Ascending aorta (tissue), 2 donors: ENCODE measurements around the gene TMEM31. TPM values are rescaled to one million over a fixed set of nuclear protein-coding genes. Genes with fewer than 3 reads are reported as not detected.

Source experiments
- DNase-seq, 2 donors: peaks; one replicate each; pipeline ENCODE4 v3.0.0-alpha.2; 2019; ENCODE audit warnings: low spot score in 2 of 2
- H3K27ac ChIP-seq, 2 donors: fragments of 200-600 bp; sonication (generic); one replicate each; pipeline ENCODE4 v1.5.1; 2016 to 2017; ENCODE audit warnings: mild to moderate bottlenecking in 1 of 2
- H3K27me3 ChIP-seq: fragments of 200-600 bp; sonication (generic); one replicate; pipeline ENCODE4 v1.5.1; 2017
- H3K36me3 ChIP-seq, 2 donors: fragments of 200-600 bp; sonication (generic); one replicate each; pipeline ENCODE4 v1.5.1; 2016
- H3K4me1 ChIP-seq, 2 donors: fragments of 200-600 bp; sonication (generic); one replicate each; pipeline ENCODE4 v1.5.1; 2016 to 2017; ENCODE audit warnings: mild to moderate bottlenecking in 1 of 2
- H3K4me3 ChIP-seq, 2 donors: fragments of 200-600 bp; sonication (generic); one replicate each; pipeline ENCODE4 v1.5.1; 2016 to 2017; ENCODE audit warnings: mild to moderate bottlenecking in 1 of 2
- H3K9me3 ChIP-seq, 2 donors: fragments of 200-600 bp; sonication (generic); one replicate each; pipeline ENCODE4 v1.5.1; 2016
- CTCF ChIP-seq, 3 experiments: fragments of 200-600 bp in 2 of 3; fragments of 450-650 bp in 1 of 3; sonication (generic) in 2 of 3; IDR thresholded peaks; one replicate each; pipeline ENCODE4 v1.5.1; 2016 to 2019; ENCODE audit warnings: antibody characterized with exemption in 3 of 3, mild to moderate bottlenecking in 1 of 3, moderate library complexity in 1 of 3
- intact Hi-C: fragments of 100-400 bp; cut with DNase I; formaldehyde crosslinking; loops from one replicate; pipeline ENCODE4 v1.15.1; 2023
- total RNA-seq: library from RNA; depleted of rRNA; stranded (reverse); fragments of >200 nt; gene quantifications from one replicate; pipeline ENCODE4 v1.1.0, GENCODE V29; 2016

Gene TMEM31
- total RNA-seq, 1 donor from 2014 or later: not detected

GRCh38 chrX:103704863-103705262, 5.8 kb upstream of the TMEM31 start:
- no peaks in the 10 kb centered on the region for H3K9me3 ChIP-seq
- H3K4me3 ChIP-seq: no peak overlapping the region
- H3K27me3 ChIP-seq: no peaks in the 10 kb centered on the region
- DNase-seq: no peak
- no peaks in the 10 kb centered on the region for H3K36me3 ChIP-seq
- no peaks in the 10 kb centered on the region for H3K4me1 ChIP-seq
- H3K27ac ChIP-seq: no peak overlapping the region
- no peak for TF ChIP-seq CTCF (IDR thresholded peaks at IDR 0.05)
- intact Hi-C loops: no loop called here

- H3K9me3 ChIP-seq: no peaks in the 10 kb centered on the region
- no peak for TF ChIP-seq CTCF (IDR thresholded peaks at IDR 0.05)
- H3K27ac ChIP-seq: peak overlapping the region; percentile 27 to 30
- no peaks in the 10 kb centered on the region for H3K27me3 ChIP-seq
- no peaks in the 10 kb centered on the region for H3K36me3 ChIP-seq
- DNase-seq: no peak
- intact Hi-C loops: no loop called here
- H3K4me3 ChIP-seq: no peak overlapping the region
- H3K4me1 ChIP-seq: no peaks in the 10 kb centered on the region
Observed at GRCh38 chrX:103716962-103717361, 6.3 kb downstream of the TMEM31 start.

- no peaks in the 10 kb centered on the region for H3K27me3 ChIP-seq
- H3K36me3 ChIP-seq: no peaks in the 10 kb centered on the region
- no peak overlapping the region for H3K4me3 ChIP-seq
- intact Hi-C loops: no loop called here
- no peaks in the 10 kb centered on the region for H3K9me3 ChIP-seq
- no peaks in the 10 kb centered on the region for H3K4me1 ChIP-seq
- no peak for DNase-seq
- no peak overlapping the region for H3K27ac ChIP-seq
- no peak for TF ChIP-seq CTCF (IDR thresholded peaks at IDR 0.05)
Observed at GRCh38 chrX:103718120-103718519, 7.4 kb downstream of the TMEM31 start.

GRCh38 chrX:103722505-103722904, 11.8 kb downstream of the TMEM31 start:
- Histone ChIP-seq H3K4me3 (no peak overlapping the region), H3K9me3 (no peaks in the 10 kb centered on the region), H3K4me1 (no peaks in the 10 kb centered on the region), H3K36me3 (no peaks in the 10 kb centered on the region), H3K27ac (no peak overlapping the region), H3K27me3 (no peaks in the 10 kb centered on the region)
- no peak for DNase-seq
- TF ChIP-seq CTCF (IDR thresholded peaks at IDR 0.05): no peak
- intact Hi-C loops: no loop called here

- no peaks in the 10 kb centered on the region for H3K36me3 ChIP-seq
- H3K4me1 ChIP-seq: no peaks in the 10 kb centered on the region
- DNase-seq: no peak
- no peaks in the 10 kb centered on the region for H3K27me3 ChIP-seq
- no peak overlapping the region for H3K27ac ChIP-seq
- no peak overlapping the region for H3K4me3 ChIP-seq
- H3K9me3 ChIP-seq: no peaks in the 10 kb centered on the region
- TF ChIP-seq CTCF (IDR thresholded peaks at IDR 0.05): no peak
- intact Hi-C loops: no loop called here
Observed at GRCh38 chrX:103726477-103726876, 15.8 kb downstream of the TMEM31 start.

- Histone ChIP-seq H3K27ac (no peak overlapping the region), H3K27me3 (no peaks in the 10 kb centered on the region), H3K4me1 (no peaks in the 10 kb centered on the region), H3K4me3 (no peak overlapping the region), H3K9me3 (no peaks in the 10 kb centered on the region), H3K36me3 (no peaks in the 10 kb centered on the region)
- DNase-seq: no peak
- no peak for TF ChIP-seq CTCF (IDR thresholded peaks at IDR 0.05)
- intact Hi-C loops: no loop called here
Observed at GRCh38 chrX:103727115-103727514, 16.4 kb downstream of the TMEM31 start.
